ENCODE data around the gene DGCR2.
"Not testable (repeated sequence)": the region's sequence is repeated elsewhere in the genome, so short reads cannot be mapped to it uniquely, and the experiment has no call there.

DGCR2 gene

DNA sequence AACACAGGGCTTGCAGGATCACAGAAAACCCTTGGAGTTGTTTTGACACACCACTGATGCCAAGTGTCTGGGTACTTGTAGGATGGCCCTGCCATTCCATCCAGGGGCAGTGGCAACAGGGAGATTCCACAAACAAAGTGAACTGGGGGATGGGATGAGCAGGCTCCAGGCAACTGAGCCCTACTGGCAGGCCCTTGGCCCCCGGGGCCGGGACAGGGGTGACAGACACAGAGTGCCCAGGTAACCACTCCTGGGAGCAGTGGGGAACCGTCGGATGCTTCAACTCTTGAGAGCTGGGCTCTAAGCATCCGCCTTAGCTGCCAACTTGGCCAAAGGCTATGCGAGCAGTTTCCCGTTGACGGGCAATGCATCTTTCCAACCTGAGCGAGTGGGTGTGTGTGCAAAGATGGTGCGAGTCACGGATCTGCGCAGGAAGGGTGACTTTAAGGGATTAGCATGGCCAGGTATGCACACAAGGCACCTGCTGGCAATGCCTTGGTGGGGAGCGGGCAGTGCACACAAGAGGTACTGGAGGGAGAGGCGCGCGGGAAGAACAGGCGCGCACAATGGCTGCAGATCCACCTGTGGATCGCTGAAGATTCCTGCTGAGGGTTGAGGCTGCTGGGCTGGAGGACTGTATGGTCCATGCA is 103.1 kb downstream of the DGCR2 start:
- 95% methylated on average over 19 of the region's 19 CpGs for WGBS, 2 experiments
- Histone ChIP-seq H3K4me1 (ENCODE audit: control insufficient read depth, insufficient read depth, low read length) (no peaks in the 10 kb centered on the region), H3K9me3 (ENCODE audit: control insufficient read depth, low read length) (no peaks in the 10 kb centered on the region), H3K27me3 (ENCODE audit: control insufficient read depth, insufficient read depth, low read length, poor library complexity, severe bottlenecking) (no peaks in the 10 kb centered on the region), H3K36me3 (ENCODE audit: control insufficient read depth, insufficient read depth, low read length) (no peaks in the 10 kb centered on the region), H3K27ac (ENCODE audit: insufficient read depth, low read depth, low read length, poor library complexity, severe bottlenecking) (no peak overlapping the region), H3K4me3 (ENCODE audit: insufficient read depth, low read depth, low read length) (no peak overlapping the region)

DNA sequence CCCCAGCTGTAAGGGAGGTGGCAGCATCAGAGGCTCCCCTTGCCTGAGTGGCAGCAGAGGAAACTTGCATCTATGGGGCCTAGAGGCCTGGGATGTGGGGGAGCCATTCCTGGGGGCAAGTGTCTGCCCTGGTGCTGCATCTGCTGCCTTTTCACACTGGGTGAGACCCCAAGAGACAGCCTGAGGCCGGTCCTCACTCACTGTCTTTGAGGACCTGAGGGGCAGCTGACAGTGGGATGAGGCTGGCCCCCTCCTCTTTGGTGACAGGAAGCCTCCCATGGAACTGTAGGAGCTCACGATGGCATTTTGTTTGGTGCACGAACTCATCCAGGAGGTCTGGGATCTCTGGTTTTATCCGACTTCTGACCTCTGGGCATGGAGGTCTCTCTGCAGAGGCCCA is 104.0 kb downstream of the DGCR2 start:
- WGBS, 2 experiments, result 90 to 92% methylated on average over 4 of the region's 4 CpGs
- Histone ChIP-seq H3K36me3 (ENCODE audit: control insufficient read depth, insufficient read depth, low read length) (no peaks in the 10 kb centered on the region), H3K4me3 (ENCODE audit: insufficient read depth, low read depth, low read length) (no peak overlapping the region), H3K9me3 (ENCODE audit: control insufficient read depth, low read length) (no peaks in the 10 kb centered on the region), H3K27ac (ENCODE audit: insufficient read depth, low read depth, low read length, poor library complexity, severe bottlenecking) (no peak overlapping the region), H3K4me1 (ENCODE audit: control insufficient read depth, insufficient read depth, low read length) (no peaks in the 10 kb centered on the region), H3K27me3 (ENCODE audit: control insufficient read depth, insufficient read depth, low read length, poor library complexity, severe bottlenecking) (no peaks in the 10 kb centered on the region)

DNA sequence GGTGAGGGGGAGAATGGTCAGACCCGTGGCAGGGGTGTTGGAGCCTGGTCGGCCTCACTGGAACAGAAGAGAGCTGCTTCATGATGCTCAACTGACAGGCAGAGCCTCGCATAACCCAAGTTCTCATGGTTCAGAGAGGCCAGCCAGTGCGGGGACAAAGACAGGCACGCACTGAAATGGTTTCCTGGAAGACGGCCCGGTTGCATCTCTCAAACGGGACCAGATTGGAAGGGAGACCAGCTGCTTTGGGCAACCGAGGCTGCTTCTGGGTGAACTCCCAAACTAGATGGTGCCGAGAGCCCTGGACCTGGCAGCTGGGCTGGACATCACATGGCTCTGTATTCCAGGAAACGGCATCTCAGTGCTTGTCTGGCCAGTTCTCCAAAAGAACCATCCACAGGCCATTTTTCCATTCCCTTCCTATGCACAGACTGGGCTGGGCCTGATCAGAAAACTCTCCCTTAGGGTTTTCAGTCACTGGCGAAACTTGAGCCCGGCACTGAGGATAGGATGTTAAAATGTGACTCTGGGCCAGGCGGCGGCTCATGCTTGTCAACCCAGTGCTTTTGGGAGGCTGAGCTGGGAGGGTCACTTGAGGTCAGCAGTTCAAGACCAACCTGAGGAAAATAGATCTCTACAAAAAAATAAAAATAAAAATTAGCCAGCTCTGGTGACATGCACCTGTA is 106.0 kb downstream of the DGCR2 start:
- Histone ChIP-seq H3K27me3 (ENCODE audit: control insufficient read depth, insufficient read depth, low read length, poor library complexity, severe bottlenecking) (no peaks in the 10 kb centered on the region), H3K4me1 (ENCODE audit: control insufficient read depth, insufficient read depth, low read length) (no peaks in the 10 kb centered on the region), H3K27ac (ENCODE audit: insufficient read depth, low read depth, low read length, poor library complexity, severe bottlenecking) (no peak overlapping the region), H3K36me3 (ENCODE audit: control insufficient read depth, insufficient read depth, low read length) (no peaks in the 10 kb centered on the region), H3K9me3 (ENCODE audit: control insufficient read depth, low read length) (no peaks in the 10 kb centered on the region), H3K4me3 (ENCODE audit: insufficient read depth, low read depth, low read length) (no peak overlapping the region)
- 91 to 92% methylated on average over 15 of the region's 15 CpGs for WGBS, 2 experiments

DNA sequence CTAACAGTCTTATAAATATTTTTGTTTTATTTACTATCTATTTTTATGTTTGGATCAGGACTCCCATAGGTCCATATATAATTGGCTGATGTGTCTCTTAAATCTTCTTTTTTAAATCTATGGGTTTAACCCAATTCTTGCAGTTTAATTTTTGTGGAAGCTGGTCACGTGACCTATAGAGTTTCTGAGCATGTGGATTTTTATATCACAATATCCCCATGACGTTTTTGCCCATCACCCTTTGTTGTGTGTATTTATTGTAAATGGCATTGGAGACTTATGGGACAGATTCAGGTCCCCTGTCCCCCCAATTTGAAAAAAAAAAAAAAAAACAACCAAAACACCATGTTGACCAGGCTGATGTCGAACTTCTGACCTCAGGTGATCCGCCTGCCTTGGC is 107.3 kb downstream of the DGCR2 start:
- H3K27me3 ChIP-seq (ENCODE audit: control insufficient read depth, insufficient read depth, low read length, poor library complexity, severe bottlenecking), result no peaks in the 10 kb centered on the region
- WGBS, 2 experiments, result 81 to 83% methylated on average over 4 of the region's 4 CpGs
- H3K9me3 ChIP-seq (ENCODE audit: control insufficient read depth, low read length), result no peaks in the 10 kb centered on the region
- H3K27ac ChIP-seq (ENCODE audit: insufficient read depth, low read depth, low read length, poor library complexity, severe bottlenecking), result no peak overlapping the region
- no peaks in the 10 kb centered on the region for H3K4me1 ChIP-seq (ENCODE audit: control insufficient read depth, insufficient read depth, low read length)
- H3K36me3 ChIP-seq (ENCODE audit: control insufficient read depth, insufficient read depth, low read length), result no peaks in the 10 kb centered on the region
- H3K4me3 ChIP-seq (ENCODE audit: insufficient read depth, low read depth, low read length), result no peak overlapping the region

DNA sequence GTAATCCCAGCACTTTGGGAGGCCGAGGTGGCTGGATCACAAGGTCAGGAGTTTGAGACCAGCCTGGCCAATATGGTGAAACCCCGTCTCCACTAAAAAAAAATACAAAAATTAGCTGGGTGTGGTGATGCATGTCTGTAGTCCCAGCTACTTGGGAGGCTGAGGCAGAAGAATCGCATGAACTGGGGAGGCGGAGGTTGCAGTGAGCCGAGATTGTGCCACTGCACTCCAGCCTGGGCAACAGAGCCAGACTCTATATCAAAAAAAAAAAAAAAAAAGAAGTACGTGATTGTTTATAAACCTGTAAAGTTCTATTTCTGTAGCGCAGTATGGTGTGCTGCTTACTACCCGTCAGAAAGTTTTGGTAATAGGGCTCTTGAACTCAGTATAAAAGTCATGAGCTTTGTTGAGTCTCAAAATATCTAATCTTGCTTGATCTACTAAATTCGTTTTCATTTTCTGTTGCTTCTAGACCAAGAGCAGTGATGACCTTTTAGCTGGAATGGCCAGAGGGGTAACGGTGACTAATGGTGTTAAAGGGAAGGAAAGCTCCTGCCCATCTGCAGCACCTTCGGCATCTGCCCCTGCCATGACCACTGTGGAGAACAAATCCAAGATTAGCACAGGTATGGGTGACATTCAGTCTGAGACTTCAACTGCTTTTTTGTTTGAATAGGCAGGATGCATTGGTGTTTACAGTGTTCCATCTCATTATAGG is 108.2 kb downstream of the DGCR2 start:
- 86 to 93% methylated on average over 11 of the region's 11 CpGs for WGBS, 2 experiments
- H3K4me3 ChIP-seq (ENCODE audit: insufficient read depth, low read depth, low read length); H3K27ac ChIP-seq (ENCODE audit: insufficient read depth, low read depth, low read length, poor library complexity, severe bottlenecking); H3K4me1 ChIP-seq (ENCODE audit: control insufficient read depth, insufficient read depth, low read length); H3K9me3 ChIP-seq (ENCODE audit: control insufficient read depth, low read length); H3K27me3 ChIP-seq (ENCODE audit: control insufficient read depth, insufficient read depth, low read length, poor library complexity, severe bottlenecking); H3K36me3 ChIP-seq (ENCODE audit: control insufficient read depth, insufficient read depth, low read length): not testable (repeated sequence)

DNA sequence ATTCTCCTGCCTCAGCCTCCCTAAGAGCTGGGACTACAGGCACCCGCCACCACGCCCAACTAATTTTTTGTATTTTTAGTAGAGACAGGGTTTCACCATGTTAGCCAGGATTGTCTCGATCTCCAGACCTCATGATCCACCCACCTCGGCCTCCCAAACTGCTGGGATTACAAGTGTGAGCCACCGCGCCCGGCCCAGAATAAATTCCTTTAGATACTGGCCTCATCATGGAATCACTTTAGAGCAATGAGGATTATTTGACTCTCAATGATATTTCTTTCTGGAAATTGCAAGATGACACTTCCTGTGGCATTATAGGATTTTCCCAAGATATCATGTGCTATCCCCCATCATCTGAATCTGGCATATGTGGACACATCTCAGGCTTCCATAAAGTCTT is 108.8 kb downstream of the DGCR2 start:
- not testable (repeated sequence) for H3K9me3 ChIP-seq (ENCODE audit: control insufficient read depth, low read length); H3K27ac ChIP-seq (ENCODE audit: insufficient read depth, low read depth, low read length, poor library complexity, severe bottlenecking); H3K4me1 ChIP-seq (ENCODE audit: control insufficient read depth, insufficient read depth, low read length); H3K36me3 ChIP-seq (ENCODE audit: control insufficient read depth, insufficient read depth, low read length); H3K27me3 ChIP-seq (ENCODE audit: control insufficient read depth, insufficient read depth, low read length, poor library complexity, severe bottlenecking); H3K4me3 ChIP-seq (ENCODE audit: insufficient read depth, low read depth, low read length)
- 94 to 96% methylated on average over 7 of the region's 7 CpGs for WGBS, 2 experiments

DNA sequence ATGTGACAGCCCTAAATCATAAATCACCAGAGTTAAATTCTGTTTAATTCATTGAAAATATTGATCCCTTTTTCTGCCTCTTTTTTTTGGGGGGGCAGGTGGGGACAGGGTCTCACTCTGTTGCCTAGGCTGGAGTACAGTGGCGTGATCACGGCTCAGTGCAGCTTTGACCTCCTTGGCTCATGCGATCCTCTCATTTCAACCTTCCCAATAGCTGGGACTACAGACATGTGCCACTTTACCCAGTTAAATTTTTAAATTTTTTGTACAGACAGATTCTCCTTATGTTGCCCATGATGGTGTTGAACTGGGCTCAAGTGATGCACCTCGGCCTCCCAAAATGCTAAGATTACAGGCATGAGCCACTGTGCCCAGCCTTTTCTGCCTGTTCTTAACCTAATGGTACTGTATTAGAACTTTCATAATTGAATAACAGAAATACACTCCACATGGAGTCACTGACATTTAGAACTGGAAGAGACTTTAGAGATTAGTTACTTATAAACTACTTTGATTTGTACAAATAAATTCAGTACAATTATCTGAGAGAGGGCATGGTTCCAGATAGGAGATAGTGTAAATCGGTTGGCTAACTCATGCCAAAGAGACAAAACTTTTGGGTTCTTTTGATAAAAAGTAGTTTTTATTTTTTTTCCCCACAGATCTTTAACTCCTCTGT is 109.8 kb downstream of the DGCR2 start:
- Histone ChIP-seq H3K4me3 (ENCODE audit: insufficient read depth, low read depth, low read length) (no peak overlapping the region), H3K36me3 (ENCODE audit: control insufficient read depth, insufficient read depth, low read length) (no peaks in the 10 kb centered on the region), H3K9me3 (ENCODE audit: control insufficient read depth, low read length) (no peaks in the 10 kb centered on the region), H3K27me3 (ENCODE audit: control insufficient read depth, insufficient read depth, low read length, poor library complexity, severe bottlenecking) (no peaks in the 10 kb centered on the region), H3K27ac (ENCODE audit: insufficient read depth, low read depth, low read length, poor library complexity, severe bottlenecking) (no peak overlapping the region), H3K4me1 (ENCODE audit: control insufficient read depth, insufficient read depth, low read length) (no peaks in the 10 kb centered on the region)
- WGBS, 2 experiments, result 92 to 93% methylated on average over 4 to 5 of the region's 5 CpGs

DNA sequence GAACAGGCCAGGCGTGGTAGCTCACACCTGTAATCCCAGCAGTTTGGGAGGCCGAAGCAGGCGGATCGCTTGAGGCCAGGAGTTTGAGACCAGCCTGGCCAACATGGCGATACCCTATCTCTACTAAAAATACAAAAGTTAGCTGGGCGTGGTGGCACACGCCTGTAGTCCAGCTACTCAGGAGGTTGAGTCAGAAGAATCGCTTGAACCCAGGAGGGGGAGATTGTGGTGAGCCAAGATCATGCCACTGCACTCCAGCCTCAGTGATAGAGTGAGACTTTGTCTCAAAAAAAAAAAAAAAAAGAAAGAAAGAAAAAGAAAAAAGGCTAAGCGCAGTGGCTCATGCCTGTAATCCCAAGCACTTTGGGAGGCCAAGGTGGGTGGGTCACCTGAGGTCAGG is 110.6 kb downstream of the DGCR2 start:
- not testable (repeated sequence) for H3K4me1 ChIP-seq (ENCODE audit: control insufficient read depth, insufficient read depth, low read length); H3K4me3 ChIP-seq (ENCODE audit: insufficient read depth, low read depth, low read length); H3K27ac ChIP-seq (ENCODE audit: insufficient read depth, low read depth, low read length, poor library complexity, severe bottlenecking); H3K36me3 ChIP-seq (ENCODE audit: control insufficient read depth, insufficient read depth, low read length); H3K27me3 ChIP-seq (ENCODE audit: control insufficient read depth, insufficient read depth, low read length, poor library complexity, severe bottlenecking); H3K9me3 ChIP-seq (ENCODE audit: control insufficient read depth, low read length)
- 93 to 94% methylated on average over 9 of the region's 9 CpGs for WGBS, 2 experiments

DNA sequence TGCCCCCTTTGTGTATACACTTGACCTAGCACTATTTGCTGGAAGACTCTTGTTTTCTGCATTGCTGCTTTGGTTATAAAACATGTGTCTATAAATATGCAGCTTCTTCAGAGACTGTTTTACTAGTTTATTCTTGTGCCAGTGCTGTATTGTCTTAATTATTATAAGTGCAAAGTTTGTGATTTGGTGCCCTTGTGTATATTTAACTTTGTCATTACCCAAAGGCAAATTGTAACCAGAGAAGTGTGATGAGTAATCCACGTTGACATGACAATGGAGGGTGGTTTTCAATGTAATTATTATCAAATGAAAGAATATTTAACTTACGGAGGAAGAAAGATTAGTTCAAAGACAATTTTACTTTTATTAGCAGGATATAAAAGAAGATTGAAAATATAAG is 111.1 kb downstream of the DGCR2 start:
- Histone ChIP-seq H3K4me3 (ENCODE audit: insufficient read depth, low read depth, low read length) (no peak overlapping the region), H3K36me3 (ENCODE audit: control insufficient read depth, insufficient read depth, low read length) (no peaks in the 10 kb centered on the region), H3K27me3 (ENCODE audit: control insufficient read depth, insufficient read depth, low read length, poor library complexity, severe bottlenecking) (no peaks in the 10 kb centered on the region), H3K9me3 (ENCODE audit: control insufficient read depth, low read length) (no peaks in the 10 kb centered on the region), H3K27ac (ENCODE audit: insufficient read depth, low read depth, low read length, poor library complexity, severe bottlenecking) (no peak overlapping the region), H3K4me1 (ENCODE audit: control insufficient read depth, insufficient read depth, low read length) (no peaks in the 10 kb centered on the region)
- 78 to 100% methylated on average over 1 to 2 of the region's 2 CpGs for WGBS, 2 experiments

DNA sequence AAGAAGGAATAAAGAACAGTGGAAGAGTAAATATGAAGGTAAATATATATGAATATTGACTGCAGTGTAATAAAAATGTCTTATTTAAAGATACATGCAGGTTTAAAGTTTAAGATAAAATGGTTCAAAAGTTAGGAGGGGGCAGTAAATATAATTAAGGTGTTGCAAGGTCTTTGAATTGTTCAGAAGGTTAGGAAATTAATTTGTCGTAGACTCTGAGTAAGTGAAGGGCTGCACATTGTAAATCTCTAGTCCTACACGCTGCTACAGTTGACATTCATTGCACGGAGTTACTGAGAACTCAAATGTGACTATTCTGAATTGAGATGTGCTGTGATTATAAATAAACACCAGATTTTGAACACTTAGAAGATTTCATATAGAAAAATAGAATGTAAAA is 116.3 kb downstream of the DGCR2 start:
- no peaks in the 10 kb centered on the region for H3K36me3 ChIP-seq (ENCODE audit: control insufficient read depth, insufficient read depth, low read length)
- no peaks in the 10 kb centered on the region for H3K4me1 ChIP-seq (ENCODE audit: control insufficient read depth, insufficient read depth, low read length)
- WGBS, 2 experiments, result 94% methylated on average over 3 of the region's 3 CpGs
- no peak overlapping the region for H3K27ac ChIP-seq (ENCODE audit: insufficient read depth, low read depth, low read length, poor library complexity, severe bottlenecking)
- H3K27me3 ChIP-seq (ENCODE audit: control insufficient read depth, insufficient read depth, low read length, poor library complexity, severe bottlenecking), result no peaks in the 10 kb centered on the region
- no peaks in the 10 kb centered on the region for H3K9me3 ChIP-seq (ENCODE audit: control insufficient read depth, low read length)
- no peak overlapping the region for H3K4me3 ChIP-seq (ENCODE audit: insufficient read depth, low read depth, low read length)

Data from ectodermal cell (in vitro differentiated cells).